Measurements from ENCODE around the gene SRGAP1.

DNA sequence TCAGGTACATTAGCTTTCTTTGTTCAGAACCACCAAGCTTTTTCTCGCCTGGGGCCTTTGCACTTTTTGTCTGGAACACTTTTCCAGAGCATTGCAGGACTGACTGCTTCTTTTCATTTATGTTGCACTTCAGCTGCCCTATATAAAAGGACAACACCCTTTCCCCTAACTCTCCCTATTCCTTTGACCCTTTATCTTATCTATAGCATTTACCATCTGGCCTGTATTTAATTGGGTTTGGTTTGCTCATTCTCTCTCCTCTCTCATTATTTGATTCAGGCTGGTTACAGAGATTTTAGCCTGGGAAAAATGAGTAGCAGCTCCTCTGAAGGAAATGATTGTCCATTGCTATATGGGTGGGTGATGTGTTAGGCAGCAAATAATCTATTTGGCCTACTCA lies 212.2 kb downstream of the SRGAP1 start:
- no peak for TF ChIP-seq CTCF (conservative IDR thresholded peaks at IDR 0.05)
- TF ChIP-seq ZFX (IDR thresholded peaks at IDR 0.05): no peak

All from C4-2B (cell line).